Keratinocyte (primary cell): ENCODE measurements around the gene ISX. TPM values are rescaled to one million over a fixed set of nuclear protein-coding genes. Genes with fewer than 3 reads are reported as not detected.

Experiments used
- DNase-seq: peaks from one replicate; pipeline ENCODE4 v3.0.0-alpha.2; 2011; ENCODE audit warnings: low read depth, missing footprints, low spot score
- FAIRE-seq: peaks from 2 replicates; lab custom pipeline; 2011; peaks lifted over from hg19 to GRCh38; lab: Jason Lieb, UNC
- H2AFZ ChIP-seq: 2 replicates; pipeline ENCODE4 v1.6.0; 2012; ENCODE audit warnings: low read length, control low read depth, inconsistent platforms; ENCODE audit not compliant: control insufficient read depth
- H3K27ac ChIP-seq: 2 replicates; pipeline ENCODE4 v1.5.1; 2011; ENCODE audit warnings: low read length; ENCODE audit not compliant: control insufficient read depth, insufficient read depth
- H3K27me3 ChIP-seq: 3 replicates; pipeline ENCODE4 v1.6.0; 2011; ENCODE audit warnings: low read length; ENCODE audit not compliant: control insufficient read depth, insufficient read depth; ENCODE audit errors: extremely low read depth
- H3K36me3 ChIP-seq, 2 experiments: 2 replicates in 1 of 2; 3 replicates in 1 of 2; pipeline ENCODE4 v1.5.1; 2011; ENCODE audit warnings: low read length in 2 of 2, mild to moderate bottlenecking in 1 of 2; ENCODE audit not compliant: control insufficient read depth in 2 of 2, insufficient read depth in 2 of 2; ENCODE audit errors: extremely low read depth in 1 of 2
- H3K4me1 ChIP-seq: 3 replicates; pipeline ENCODE4 v1.5.1; 2011; ENCODE audit warnings: low read length; ENCODE audit not compliant: control insufficient read depth, insufficient read depth; ENCODE audit errors: extremely low read depth
- H3K4me2 ChIP-seq: 3 replicates; pipeline ENCODE4 v1.6.0; 2011; ENCODE audit warnings: low read depth, low read length; ENCODE audit not compliant: control insufficient read depth, insufficient read depth; ENCODE audit errors: extremely low read depth
- H3K4me3 ChIP-seq, 3 experiments: fragments of 200-600 bp in 1 of 3; sonication (generic) in 1 of 3; 2 replicates in 2 of 3; 3 replicates in 1 of 3; pipeline ENCODE4 v1.5.1; 2011 to 2016; ENCODE audit warnings: low read length in 3 of 3, mild to moderate bottlenecking in 3 of 3, control low read depth in 2 of 3, inconsistent platforms in 1 of 3, low read depth in 1 of 3, mixed read lengths in 1 of 3, mixed run types in 1 of 3, moderate library complexity in 1 of 3; ENCODE audit not compliant: control insufficient read depth in 2 of 3, insufficient read depth in 2 of 3; ENCODE audit errors: extremely low read depth in 1 of 3
- H3K79me2 ChIP-seq: 2 replicates; pipeline ENCODE4 v1.6.0; 2012; ENCODE audit warnings: low read length; ENCODE audit not compliant: control insufficient read depth, insufficient read depth
- H3K9ac ChIP-seq: 3 replicates; pipeline ENCODE4 v1.6.0; 2011; ENCODE audit warnings: low read length; ENCODE audit not compliant: control insufficient read depth, insufficient read depth; ENCODE audit errors: extremely low read depth
- H3K9me1 ChIP-seq: 3 replicates; pipeline ENCODE4 v1.6.0; 2011; ENCODE audit warnings: low read length; ENCODE audit not compliant: control insufficient read depth, insufficient read depth; ENCODE audit errors: extremely low read depth
- H3K9me3 ChIP-seq: 2 replicates; pipeline ENCODE4 v1.5.1; 2012; ENCODE audit warnings: low read depth, low read length; ENCODE audit not compliant: control insufficient read depth
- H4K20me1 ChIP-seq: 3 replicates; pipeline ENCODE4 v1.6.0; 2011; ENCODE audit warnings: low read length; ENCODE audit not compliant: control insufficient read depth, insufficient read depth; ENCODE audit errors: extremely low read depth
- EZH2 ChIP-seq: IDR thresholded peaks from one replicate; pipeline ENCODE4 v1.6.1; 2012; ENCODE audit warnings: inconsistent platforms, mild to moderate bottlenecking, low read length, moderate library complexity
- dilution Hi-C: fragments of 300-500 bp; cut with MboI; formaldehyde crosslinking; loops from one replicate; pipeline ENCODE4 v1.7.0; 2020; ENCODE audit warnings: low sequenced_read_pairs; ENCODE audit not compliant: extremely low pct_ligation_motif_present
- polyA plus RNA-seq, 5 experiments: library from polyadenylated mRNA; depleted of rRNA in 3 of 5; stranded (reverse) in 3 of 5; stranded (forward) in 1 of 5; unstranded in 1 of 5; fragments of >200 nt; gene quantifications; 1 replicate in 1 of 5; 2 replicates in 3 of 5; 3 replicates in 1 of 5; pipeline versions ENCODE4 v1.2.1 to v1.2.3, GENCODE V29; 2011 to 2012; ENCODE audit warnings: missing spikeins in 2 of 5, low read depth in 1 of 5, low replicate concordance in 1 of 5
- TF ChIP-seq, protein P1 (sequence below), 3 experiments: IDR thresholded peaks in 1 of 3; conservative IDR thresholded peaks in 1 of 3; optimal IDR thresholded peaks in 1 of 3; 2 replicates in 2 of 3; 3 replicates in 1 of 3; pipeline versions ENCODE3 to v1.5.1; 2011; ENCODE audit warnings: low read length in 3 of 3, mild to moderate bottlenecking in 3 of 3, moderate library complexity in 2 of 3, control low read depth in 1 of 3, inconsistent platforms in 1 of 3; ENCODE audit not compliant: insufficient read depth in 2 of 3; ENCODE audit errors: extremely low read depth in 1 of 3

ISX gene
- polyA plus RNA-seq, 1 donor (not counting 4 experiments of a cell fraction or from before 2014, with no cell fraction given) = not detected

DNA sequence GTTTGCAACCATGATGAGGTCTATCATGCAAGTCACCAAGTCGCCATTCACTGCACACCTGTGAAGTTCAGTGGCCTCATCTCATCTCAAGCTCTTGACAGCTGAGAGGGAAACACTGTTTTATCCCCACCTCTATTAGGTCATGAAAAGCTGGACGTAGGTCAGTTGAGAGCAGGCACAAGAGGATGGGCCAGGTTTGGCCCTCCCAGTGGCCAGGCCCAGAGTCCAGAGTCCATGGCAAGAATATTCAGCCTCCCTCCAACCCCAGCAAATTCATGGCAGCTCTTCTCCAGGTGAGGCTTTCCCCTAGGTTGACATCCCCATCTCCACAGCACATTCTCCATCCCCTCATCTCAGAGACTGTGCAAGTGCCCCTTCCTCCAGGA lies 22.0 kb upstream of the ISX start:
- H3K9me1 ChIP-seq = no peaks in the 10 kb centered on the region
- FAIRE-seq (no peak), DNase-seq (no peak)
- no peaks in the 10 kb centered on the region for H4K20me1 ChIP-seq
- no peaks in the 10 kb centered on the region for H3K9me3 ChIP-seq
- dilution Hi-C loops = no loop called here
- no peaks in the 10 kb centered on the region for H3K36me3 ChIP-seq
- no peak overlapping the region for H3K27ac ChIP-seq
- no peak overlapping the region for H3K9ac ChIP-seq
- no peak overlapping the region for H3K4me3 ChIP-seq
- H3K79me2 ChIP-seq = no peaks in the 10 kb centered on the region
- H2AFZ ChIP-seq = no peak overlapping the region
- no peak overlapping the region for H3K4me2 ChIP-seq
- no peaks in the 10 kb centered on the region for H3K4me1 ChIP-seq
- TF ChIP-seq, protein P1, sequence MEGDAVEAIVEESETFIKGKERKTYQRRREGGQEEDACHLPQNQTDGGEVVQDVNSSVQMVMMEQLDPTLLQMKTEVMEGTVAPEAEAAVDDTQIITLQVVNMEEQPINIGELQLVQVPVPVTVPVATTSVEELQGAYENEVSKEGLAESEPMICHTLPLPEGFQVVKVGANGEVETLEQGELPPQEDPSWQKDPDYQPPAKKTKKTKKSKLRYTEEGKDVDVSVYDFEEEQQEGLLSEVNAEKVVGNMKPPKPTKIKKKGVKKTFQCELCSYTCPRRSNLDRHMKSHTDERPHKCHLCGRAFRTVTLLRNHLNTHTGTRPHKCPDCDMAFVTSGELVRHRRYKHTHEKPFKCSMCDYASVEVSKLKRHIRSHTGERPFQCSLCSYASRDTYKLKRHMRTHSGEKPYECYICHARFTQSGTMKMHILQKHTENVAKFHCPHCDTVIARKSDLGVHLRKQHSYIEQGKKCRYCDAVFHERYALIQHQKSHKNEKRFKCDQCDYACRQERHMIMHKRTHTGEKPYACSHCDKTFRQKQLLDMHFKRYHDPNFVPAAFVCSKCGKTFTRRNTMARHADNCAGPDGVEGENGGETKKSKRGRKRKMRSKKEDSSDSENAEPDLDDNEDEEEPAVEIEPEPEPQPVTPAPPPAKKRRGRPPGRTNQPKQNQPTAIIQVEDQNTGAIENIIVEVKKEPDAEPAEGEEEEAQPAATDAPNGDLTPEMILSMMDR (optimal IDR thresholded peaks at IDR 0.05 in 1 of 3, IDR thresholded peaks at IDR 0.05 in 1 of 3, conservative IDR thresholded peaks at IDR 0.05 in 1 of 3; ENCODE audit: extremely low read depth in 1 of 3, insufficient read depth in 2 of 3, low read length in 3 of 3) = no peak
- TF ChIP-seq EZH2 = no peak
- no peaks in the 10 kb centered on the region for H3K27me3 ChIP-seq

DNA sequence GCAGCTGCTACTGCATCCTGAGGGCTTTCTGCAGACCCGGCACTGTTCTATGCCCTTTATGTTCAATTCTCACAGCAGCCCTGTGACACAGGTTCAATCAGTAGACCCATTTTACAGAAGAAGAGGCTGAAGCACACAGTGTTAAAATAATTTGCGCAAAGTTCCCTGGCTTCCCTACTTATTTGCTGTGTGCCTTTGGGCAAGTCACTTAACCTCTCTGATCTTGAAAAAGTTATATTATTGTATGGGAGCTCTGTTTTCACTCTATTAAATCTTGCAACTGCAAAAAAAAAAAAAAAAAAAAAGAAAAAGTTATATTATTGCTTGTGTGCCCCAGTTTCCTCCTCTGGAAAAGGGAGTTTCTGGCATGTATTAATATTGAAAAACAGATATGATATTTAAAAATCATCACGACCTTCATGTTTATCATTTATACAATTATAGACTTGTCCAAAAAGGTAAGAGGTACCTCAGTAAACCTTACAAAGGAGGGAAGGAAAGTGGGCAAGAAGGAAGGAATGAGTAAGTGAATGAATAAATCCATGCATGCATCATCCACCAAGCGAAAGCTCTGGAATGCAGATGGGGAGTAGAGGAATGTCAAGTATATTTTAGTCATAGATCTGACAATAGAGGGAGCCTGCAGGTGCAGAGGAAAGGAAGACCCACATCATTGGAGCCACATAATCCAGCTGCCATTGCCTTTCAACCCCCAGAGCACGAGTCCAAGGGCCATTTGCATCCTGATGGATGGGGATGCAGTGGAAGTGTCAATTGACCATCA lies 21.2 kb upstream of the ISX start:
- no peak overlapping the region for H3K4me3 ChIP-seq
- FAIRE-seq (no peak), DNase-seq (no peak)
- H4K20me1 ChIP-seq = no peaks in the 10 kb centered on the region
- H3K9me1 ChIP-seq = no peaks in the 10 kb centered on the region
- H3K9me3 ChIP-seq = no peaks in the 10 kb centered on the region
- no peaks in the 10 kb centered on the region for H3K4me1 ChIP-seq
- H3K27me3 ChIP-seq = no peaks in the 10 kb centered on the region
- H3K27ac ChIP-seq = no peak overlapping the region
- TF ChIP-seq, protein P1 (optimal IDR thresholded peaks at IDR 0.05 in 1 of 3, IDR thresholded peaks at IDR 0.05 in 1 of 3, conservative IDR thresholded peaks at IDR 0.05 in 1 of 3; ENCODE audit: extremely low read depth in 1 of 3, insufficient read depth in 2 of 3, low read length in 3 of 3) = no peak
- TF ChIP-seq EZH2 = no peak
- H3K4me2 ChIP-seq = no peak overlapping the region
- H3K79me2 ChIP-seq = no peaks in the 10 kb centered on the region
- dilution Hi-C loops = no loop called here
- H2AFZ ChIP-seq = no peak overlapping the region
- no peaks in the 10 kb centered on the region for H3K36me3 ChIP-seq
- no peak overlapping the region for H3K9ac ChIP-seq
